ENCODE results near the gene KIAA1671. TPM values are rescaled to one million over a fixed set of nuclear protein-coding genes. Genes with fewer than 3 reads are reported as not detected.

Gene KIAA1671
- polyA plus RNA-seq, 1 of the 3 experiments (the other 2 are of a cell fraction) = 7.4 TPM

DNA sequence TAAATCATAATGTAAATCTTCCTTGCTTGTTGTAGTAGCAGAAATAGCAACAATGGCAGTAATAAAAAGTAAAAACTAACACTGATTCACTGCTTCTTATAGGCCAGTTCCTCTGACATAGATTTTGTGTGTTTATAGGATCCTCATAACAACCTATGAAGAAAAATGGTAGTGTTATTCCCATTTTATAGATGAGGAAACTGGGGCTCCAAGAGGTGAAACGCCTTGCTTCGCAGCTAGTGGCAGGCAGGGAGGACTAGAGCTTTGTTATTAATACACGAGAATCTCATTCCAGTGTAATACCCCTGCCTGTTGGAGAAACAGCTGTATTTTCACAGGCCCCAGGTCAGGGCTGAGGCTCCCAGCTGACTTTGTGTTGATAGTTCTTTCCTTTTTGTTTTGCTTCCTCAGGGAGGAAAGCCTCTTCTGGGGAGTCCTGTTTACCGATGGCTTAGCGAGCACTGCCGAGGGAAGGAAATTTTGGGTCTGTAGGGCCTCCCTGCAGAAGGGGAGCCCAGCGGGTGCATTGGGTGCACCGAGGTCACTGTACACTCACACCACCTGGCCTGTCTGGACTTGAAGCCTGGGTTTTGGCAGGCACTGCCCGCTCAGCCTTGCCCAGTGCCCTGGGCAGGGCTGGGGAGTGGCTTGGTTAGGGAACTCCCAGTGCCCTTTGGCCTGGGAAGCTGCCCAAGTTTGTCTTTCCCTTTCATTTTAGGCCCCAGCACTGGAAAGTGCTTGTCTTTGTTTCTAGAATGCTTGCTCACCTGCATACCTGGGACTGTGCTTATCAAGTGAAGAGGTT, 13.5 kb downstream of the KIAA1671 start:
- no peaks in the 10 kb centered on the region for H3K27me3 ChIP-seq (ENCODE audit: insufficient read depth)
- no peaks in the 10 kb centered on the region for H4K20me1 ChIP-seq (ENCODE audit: insufficient read depth)
- H2AFZ ChIP-seq (ENCODE audit: low read depth) = no peak overlapping the region
- no peaks in the 10 kb centered on the region for H3K9me2 ChIP-seq
- 93% methylated on average over 6 of the region's 9 CpGs for WGBS (ENCODE audit: low lambda C conversion rate)
- ChIA-PET CTCF (interaction anchor here (0.8 to 2.4 kb wide), 7 partner anchors 10 to 91 kb away, joined by 3 to 8 read pairs (median 4); no protein-coding TSS in a partner anchor), POLR2A (no interaction called here)
- peak overlapping the region in 1 of 2 experiments; percentile 41; a peak in 1 of 4 replicates for H3K27ac ChIP-seq (ENCODE audit: low read depth in 2 of 2, low read length in 1 of 2)
- no peaks in the 10 kb centered on the region for H3K36me3 ChIP-seq (replicated peaks in 1 of 2; ENCODE audit: control insufficient read depth in 1 of 2, insufficient read depth in 2 of 2, low read length in 1 of 2)
- no peak overlapping the region for H3K4me2 ChIP-seq
- H3K79me2 ChIP-seq (ENCODE audit: insufficient read depth) = peaks cover 56% of the 10 kb centered on the region
- TF ChIP-seq NFIC (IDR thresholded peaks at IDR 0.05; ENCODE audit: borderline replicate concordance) (no peak), RCOR1 (IDR thresholded peaks at IDR 0.05; ENCODE audit: low read length) (no peak), RXRA (IDR thresholded peaks at IDR 0.05; ENCODE audit: borderline replicate concordance, low read depth) (no peak), EP300 (IDR thresholded peaks at IDR 0.05; ENCODE audit: borderline replicate concordance in 1 of 2, low read depth in 1 of 2, low read length in 1 of 2) (no peak), EZH2phosphoT487 (IDR thresholded peaks at IDR 0.05; ENCODE audit: borderline replicate concordance, low read depth) (no peak), SMC3 (IDR thresholded peaks at IDR 0.05; ENCODE audit: low read depth, low read length) (no peak), MXI1 (IDR thresholded peaks at IDR 0.05; ENCODE audit: low read depth, low read length) (no peak), GATA2 (CRISPR knock-in tag; IDR thresholded peaks at IDR 0.05) (no peak), TCF12 (IDR thresholded peaks at IDR 0.05) (no peak), YY1 (IDR thresholded peaks at IDR 0.05; ENCODE audit: low read depth) (no peak), RAD21 (IDR thresholded peaks at IDR 0.05; ENCODE audit: low read length) (no peak), FOXJ3 (CRISPR knock-in tag; IDR thresholded peaks at IDR 0.05) (no peak), ELF1 (IDR thresholded peaks at IDR 0.05) (no peak)
- TF ChIP-seq, protein P1, sequence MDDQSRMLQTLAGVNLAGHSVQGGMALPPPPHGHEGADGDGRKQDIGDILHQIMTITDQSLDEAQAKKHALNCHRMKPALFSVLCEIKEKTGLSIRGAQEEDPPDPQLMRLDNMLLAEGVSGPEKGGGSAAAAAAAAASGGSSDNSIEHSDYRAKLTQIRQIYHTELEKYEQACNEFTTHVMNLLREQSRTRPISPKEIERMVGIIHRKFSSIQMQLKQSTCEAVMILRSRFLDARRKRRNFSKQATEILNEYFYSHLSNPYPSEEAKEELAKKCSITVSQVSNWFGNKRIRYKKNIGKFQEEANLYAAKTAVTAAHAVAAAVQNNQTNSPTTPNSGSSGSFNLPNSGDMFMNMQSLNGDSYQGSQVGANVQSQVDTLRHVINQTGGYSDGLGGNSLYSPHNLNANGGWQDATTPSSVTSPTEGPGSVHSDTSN (IDR thresholded peaks at IDR 0.05) = no peak
- TF ChIP-seq, protein P2, sequence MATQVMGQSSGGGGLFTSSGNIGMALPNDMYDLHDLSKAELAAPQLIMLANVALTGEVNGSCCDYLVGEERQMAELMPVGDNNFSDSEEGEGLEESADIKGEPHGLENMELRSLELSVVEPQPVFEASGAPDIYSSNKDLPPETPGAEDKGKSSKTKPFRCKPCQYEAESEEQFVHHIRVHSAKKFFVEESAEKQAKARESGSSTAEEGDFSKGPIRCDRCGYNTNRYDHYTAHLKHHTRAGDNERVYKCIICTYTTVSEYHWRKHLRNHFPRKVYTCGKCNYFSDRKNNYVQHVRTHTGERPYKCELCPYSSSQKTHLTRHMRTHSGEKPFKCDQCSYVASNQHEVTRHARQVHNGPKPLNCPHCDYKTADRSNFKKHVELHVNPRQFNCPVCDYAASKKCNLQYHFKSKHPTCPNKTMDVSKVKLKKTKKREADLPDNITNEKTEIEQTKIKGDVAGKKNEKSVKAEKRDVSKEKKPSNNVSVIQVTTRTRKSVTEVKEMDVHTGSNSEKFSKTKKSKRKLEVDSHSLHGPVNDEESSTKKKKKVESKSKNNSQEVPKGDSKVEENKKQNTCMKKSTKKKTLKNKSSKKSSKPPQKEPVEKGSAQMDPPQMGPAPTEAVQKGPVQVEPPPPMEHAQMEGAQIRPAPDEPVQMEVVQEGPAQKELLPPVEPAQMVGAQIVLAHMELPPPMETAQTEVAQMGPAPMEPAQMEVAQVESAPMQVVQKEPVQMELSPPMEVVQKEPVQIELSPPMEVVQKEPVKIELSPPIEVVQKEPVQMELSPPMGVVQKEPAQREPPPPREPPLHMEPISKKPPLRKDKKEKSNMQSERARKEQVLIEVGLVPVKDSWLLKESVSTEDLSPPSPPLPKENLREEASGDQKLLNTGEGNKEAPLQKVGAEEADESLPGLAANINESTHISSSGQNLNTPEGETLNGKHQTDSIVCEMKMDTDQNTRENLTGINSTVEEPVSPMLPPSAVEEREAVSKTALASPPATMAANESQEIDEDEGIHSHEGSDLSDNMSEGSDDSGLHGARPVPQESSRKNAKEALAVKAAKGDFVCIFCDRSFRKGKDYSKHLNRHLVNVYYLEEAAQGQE (IDR thresholded peaks at IDR 0.05; ENCODE audit: low read depth, low read length) = no peak
- TF ChIP-seq, protein P3, sequence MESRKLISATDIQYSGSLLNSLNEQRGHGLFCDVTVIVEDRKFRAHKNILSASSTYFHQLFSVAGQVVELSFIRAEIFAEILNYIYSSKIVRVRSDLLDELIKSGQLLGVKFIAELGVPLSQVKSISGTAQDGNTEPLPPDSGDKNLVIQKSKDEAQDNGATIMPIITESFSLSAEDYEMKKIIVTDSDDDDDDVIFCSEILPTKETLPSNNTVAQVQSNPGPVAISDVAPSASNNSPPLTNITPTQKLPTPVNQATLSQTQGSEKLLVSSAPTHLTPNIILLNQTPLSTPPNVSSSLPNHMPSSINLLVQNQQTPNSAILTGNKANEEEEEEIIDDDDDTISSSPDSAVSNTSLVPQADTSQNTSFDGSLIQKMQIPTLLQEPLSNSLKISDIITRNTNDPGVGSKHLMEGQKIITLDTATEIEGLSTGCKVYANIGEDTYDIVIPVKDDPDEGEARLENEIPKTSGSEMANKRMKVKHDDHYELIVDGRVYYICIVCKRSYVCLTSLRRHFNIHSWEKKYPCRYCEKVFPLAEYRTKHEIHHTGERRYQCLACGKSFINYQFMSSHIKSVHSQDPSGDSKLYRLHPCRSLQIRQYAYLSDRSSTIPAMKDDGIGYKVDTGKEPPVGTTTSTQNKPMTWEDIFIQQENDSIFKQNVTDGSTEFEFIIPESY (IDR thresholded peaks at IDR 0.05; ENCODE audit: borderline replicate concordance, low read depth) = no peak
- TF ChIP-seq, protein P4, sequence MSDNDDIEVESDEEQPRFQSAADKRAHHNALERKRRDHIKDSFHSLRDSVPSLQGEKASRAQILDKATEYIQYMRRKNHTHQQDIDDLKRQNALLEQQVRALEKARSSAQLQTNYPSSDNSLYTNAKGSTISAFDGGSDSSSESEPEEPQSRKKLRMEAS (IDR thresholded peaks at IDR 0.05; ENCODE audit: low read depth) = no peak
- H3K9ac ChIP-seq = no peak overlapping the region
- no peak overlapping the region for H3K4me3 ChIP-seq (ENCODE audit: low read depth in 2 of 2, low read length in 1 of 2)
- peaks cover 27 to 30% of the 10 kb centered on the region in 2 experiments for H3K4me1 ChIP-seq (ENCODE audit: control insufficient read depth in 1 of 2, insufficient read depth in 2 of 2, low read depth in 1 of 2, low read length in 1 of 2)
- DNase-seq = no peak
- peaks cover 35% of the 10 kb centered on the region for H3F3A ChIP-seq (replicated peaks; ENCODE audit: insufficient read depth)
- H3K9me3 ChIP-seq = no peaks in the 10 kb centered on the region
